Panc1 (cell line): ENCODE measurements around the gene RILPL1. TPM values are rescaled to one million over a fixed set of nuclear protein-coding genes. Genes with fewer than 3 reads are reported as not detected.

Experiments used
- ATAC-seq: fragments of 200-7000 bp; cut with Tn5 transposase; 2 replicates; pipeline ENCODE4 v1.9.1; 2020; ENCODE audit warnings: mild to moderate bottlenecking, moderate library complexity
- BruUV-seq: library from RNA; stranded (reverse); fragments of 400-500 nt; replicated peaks from 2 replicates; lab custom pipeline; 2021; lab: Mats Ljungman, UMichigan
- CTCF ChIA-PET: fragments of 300-600 bp; sonication (Branson Sonifier 250); formaldehyde crosslinking; loops from one replicate; lab custom pipeline; 2022; ENCODE audit warnings: antibody characterized with exemption; lab: Charles Lee
- POLR2A ChIA-PET: fragments of 300-600 bp; sonication (Branson Sonifier 250); formaldehyde crosslinking; loops from one replicate; lab custom pipeline; 2022; ENCODE audit warnings: antibody characterized with exemption; lab: Charles Lee
- DNase-seq: peaks from one replicate; pipeline ENCODE4 v3.0.0-alpha.2; 2010; ENCODE audit warnings: low read depth, low spot score
- H3K27ac ChIP-seq: 2 replicates; pipeline ENCODE4 v1.5.1; 2011; ENCODE audit warnings: mild to moderate bottlenecking, low read length, inconsistent platforms
- H3K27me3 ChIP-seq: fragments of 200-500 bp; sonication (Bioruptor generic); 2 replicates; pipeline ENCODE4 v1.6.0; 2014; ENCODE audit warnings: low read length, inconsistent platforms; ENCODE audit not compliant: control insufficient read depth, insufficient read depth
- H3K36me3 ChIP-seq: fragments of 200-500 bp; sonication (Bioruptor generic); 2 replicates; pipeline ENCODE4 v1.5.1; 2014; ENCODE audit warnings: inconsistent platforms, mild to moderate bottlenecking, low read length, moderate library complexity; ENCODE audit not compliant: control insufficient read depth, insufficient read depth
- H3K4me1 ChIP-seq: 2 replicates; pipeline ENCODE4 v1.5.1; 2011; ENCODE audit warnings: inconsistent platforms, mild to moderate bottlenecking, low read length, moderate library complexity; ENCODE audit not compliant: control insufficient read depth, insufficient read depth
- H3K4me3 ChIP-seq, 2 experiments: 2 replicates each; pipeline ENCODE4 v1.5.1; 2011 to 2012; ENCODE audit warnings: low read depth in 2 of 2, low read length in 2 of 2, mild to moderate bottlenecking in 2 of 2, inconsistent platforms in 1 of 2, moderate library complexity in 1 of 2
- H3K9me3 ChIP-seq: fragments of 200-500 bp; sonication (Bioruptor generic); 2 replicates; pipeline ENCODE4 v1.5.1; 2014; ENCODE audit warnings: low read depth, mild to moderate bottlenecking, inconsistent platforms, low read length, moderate library complexity; ENCODE audit not compliant: control insufficient read depth, insufficient read depth
- CTCF ChIP-seq: fragments of 450-650 bp; IDR thresholded peaks from 2 replicates; pipeline ENCODE4 v1.5.1; 2017; ENCODE audit warnings: mild to moderate bottlenecking
- POLR2AphosphoS5 ChIP-seq: IDR thresholded peaks from 2 replicates; pipeline ENCODE4 v1.6.1; 2012; ENCODE audit warnings: mild to moderate bottlenecking, low read depth, low read length, moderate library complexity
- SIN3A ChIP-seq: IDR thresholded peaks from 2 replicates; pipeline ENCODE4 v1.6.1; 2012; ENCODE audit warnings: low read depth, mild to moderate bottlenecking, low read length, moderate library complexity, borderline replicate concordance; ENCODE audit not compliant: insufficient read depth
- TCF7L2 ChIP-seq: IDR thresholded peaks from 2 replicates; pipeline ENCODE4 v1.6.1; 2011; ENCODE audit warnings: mild to moderate bottlenecking, low read depth, low read length, inconsistent platforms
- in situ Hi-C: cut with HindIII; loops from 2 replicates; pipeline ENCODE4 v1.10.0; 2016; ENCODE audit warnings: low sequenced_read_pairs, low pct_unique_long_range_greater_than_20kb
- intact Hi-C: fragments of 100-400 bp; cut with micrococcal nuclease; formaldehyde crosslinking; loops from one replicate; pipeline ENCODE4 v1.10.0; 2022; ENCODE audit not compliant: unreplicated experiment
- total RNA-seq: library from RNA; stranded (reverse); gene quantifications from one replicate; pipeline ENCODE4 v1.2.1, GENCODE V29; 2021; ENCODE audit not compliant: unreplicated experiment
- TF ChIP-seq, protein P1 (sequence below), 2 experiments: IDR thresholded peaks; 2 replicates each; pipeline ENCODE4 v1.6.1; 2011 to 2012; ENCODE audit warnings: low read depth in 2 of 2, control low read depth in 1 of 2, low read length in 1 of 2, mild to moderate bottlenecking in 1 of 2, moderate library complexity in 1 of 2; ENCODE audit not compliant: insufficient read depth in 1 of 2

The RILPL1 gene
- total RNA-seq, 1 experiment from 2014 or later = 16.2 TPM

GRCh38 chr12:123578243-123578642 is 44.7 kb upstream of the RILPL1 start:
- intact Hi-C loops (no loop called here), in situ Hi-C loops (no loop called here)
- ChIA-PET POLR2A (interaction anchor here (0.6 kb wide), 1 partner anchor 216 kb away, joined by 15 read pairs; no protein-coding TSS in a partner anchor), CTCF (no interaction called here)
- no TSS peak for BruUV-seq
- Histone ChIP-seq H3K27me3 (no peaks in the 10 kb centered on the region), H3K4me1 (no peaks in the 10 kb centered on the region), H3K9me3 (no peaks in the 10 kb centered on the region), H3K4me3 (no peak overlapping the region), H3K27ac (no peak overlapping the region), H3K36me3 (no peaks in the 10 kb centered on the region)
- TF ChIP-seq, protein P1, sequence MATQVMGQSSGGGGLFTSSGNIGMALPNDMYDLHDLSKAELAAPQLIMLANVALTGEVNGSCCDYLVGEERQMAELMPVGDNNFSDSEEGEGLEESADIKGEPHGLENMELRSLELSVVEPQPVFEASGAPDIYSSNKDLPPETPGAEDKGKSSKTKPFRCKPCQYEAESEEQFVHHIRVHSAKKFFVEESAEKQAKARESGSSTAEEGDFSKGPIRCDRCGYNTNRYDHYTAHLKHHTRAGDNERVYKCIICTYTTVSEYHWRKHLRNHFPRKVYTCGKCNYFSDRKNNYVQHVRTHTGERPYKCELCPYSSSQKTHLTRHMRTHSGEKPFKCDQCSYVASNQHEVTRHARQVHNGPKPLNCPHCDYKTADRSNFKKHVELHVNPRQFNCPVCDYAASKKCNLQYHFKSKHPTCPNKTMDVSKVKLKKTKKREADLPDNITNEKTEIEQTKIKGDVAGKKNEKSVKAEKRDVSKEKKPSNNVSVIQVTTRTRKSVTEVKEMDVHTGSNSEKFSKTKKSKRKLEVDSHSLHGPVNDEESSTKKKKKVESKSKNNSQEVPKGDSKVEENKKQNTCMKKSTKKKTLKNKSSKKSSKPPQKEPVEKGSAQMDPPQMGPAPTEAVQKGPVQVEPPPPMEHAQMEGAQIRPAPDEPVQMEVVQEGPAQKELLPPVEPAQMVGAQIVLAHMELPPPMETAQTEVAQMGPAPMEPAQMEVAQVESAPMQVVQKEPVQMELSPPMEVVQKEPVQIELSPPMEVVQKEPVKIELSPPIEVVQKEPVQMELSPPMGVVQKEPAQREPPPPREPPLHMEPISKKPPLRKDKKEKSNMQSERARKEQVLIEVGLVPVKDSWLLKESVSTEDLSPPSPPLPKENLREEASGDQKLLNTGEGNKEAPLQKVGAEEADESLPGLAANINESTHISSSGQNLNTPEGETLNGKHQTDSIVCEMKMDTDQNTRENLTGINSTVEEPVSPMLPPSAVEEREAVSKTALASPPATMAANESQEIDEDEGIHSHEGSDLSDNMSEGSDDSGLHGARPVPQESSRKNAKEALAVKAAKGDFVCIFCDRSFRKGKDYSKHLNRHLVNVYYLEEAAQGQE (IDR thresholded peaks at IDR 0.05; ENCODE audit: insufficient read depth in 1 of 2, low read depth in 2 of 2, low read length in 1 of 2) = no peak
- TF ChIP-seq CTCF = no peak
- TF ChIP-seq POLR2AphosphoS5 = no peak
- TF ChIP-seq SIN3A = no peak
- no peak for TF ChIP-seq TCF7L2
- DNase-seq (no peak), ATAC-seq (no peak)

- DNase-seq (no peak), ATAC-seq (no peak)
- ChIA-PET CTCF (no interaction called here), POLR2A (no interaction called here)
- BruUV-seq = no TSS peak
- H3K4me1 ChIP-seq = no peaks in the 10 kb centered on the region
- H3K4me3 ChIP-seq = no peak overlapping the region
- H3K27me3 ChIP-seq = no peaks in the 10 kb centered on the region
- H3K36me3 ChIP-seq = no peaks in the 10 kb centered on the region
- intact Hi-C loops = no loop called here
- in situ Hi-C loops = no loop called here
- H3K9me3 ChIP-seq = no peaks in the 10 kb centered on the region
- TF ChIP-seq POLR2AphosphoS5 = no peak
- TF ChIP-seq, protein P1 (IDR thresholded peaks at IDR 0.05; ENCODE audit: insufficient read depth in 1 of 2, low read depth in 2 of 2, low read length in 1 of 2) = no peak
- TF ChIP-seq CTCF = no peak
- TF ChIP-seq SIN3A = no peak
- no peak for TF ChIP-seq TCF7L2
- no peak overlapping the region for H3K27ac ChIP-seq
These were observed 43.1 kb upstream of the RILPL1 start for GRCh38 chr12:123576611-123577010.
